H9 (cell line): ENCODE measurements around the gene SH3RF3. TPM values are rescaled to one million over a fixed set of nuclear protein-coding genes. Genes with fewer than 3 reads are reported as not detected.

Experiments used
- DNase-seq: peaks from one replicate; pipeline ENCODE4 v3.0.0-alpha.2; 2017
- H2AFZ ChIP-seq: one replicate; pipeline ENCODE4 v1.6.1; 2013; ENCODE audit warnings: mild to moderate bottlenecking, low read length, control low read depth, moderate library complexity
- H2AK5ac ChIP-seq: 2 replicates; pipeline ENCODE4 v1.6.1; 2013; ENCODE audit warnings: low read length, control low read depth, mixed read lengths; ENCODE audit not compliant: insufficient read length
- H2BK120ac ChIP-seq: one replicate; pipeline ENCODE4 v1.6.1; 2013; ENCODE audit warnings: low read depth, mild to moderate bottlenecking, low read length, control low read depth, inconsistent platforms; ENCODE audit not compliant: poor library complexity, severe bottlenecking
- H2BK12ac ChIP-seq: 2 replicates; pipeline ENCODE4 v1.6.1; 2013; ENCODE audit warnings: low read length, control low read depth, mixed read lengths, low read depth; ENCODE audit not compliant: insufficient read length
- H2BK15ac ChIP-seq: 2 replicates; pipeline ENCODE4 v1.6.1; 2013; ENCODE audit warnings: low read depth, low read length, control low read depth
- H2BK20ac ChIP-seq: one replicate; pipeline ENCODE4 v1.6.1; 2013; ENCODE audit warnings: low read depth, mild to moderate bottlenecking, low read length, control low read depth, inconsistent platforms; ENCODE audit not compliant: poor library complexity, severe bottlenecking
- H2BK5ac ChIP-seq: 2 replicates; pipeline ENCODE4 v1.6.1; 2013; ENCODE audit warnings: low read length, control low read depth, mixed read lengths; ENCODE audit not compliant: insufficient read length
- H3K14ac ChIP-seq: 2 replicates; pipeline ENCODE4 v1.6.1; 2013; ENCODE audit warnings: low read length, control low read depth; ENCODE audit not compliant: insufficient read depth
- H3K18ac ChIP-seq: 2 replicates; pipeline ENCODE4 v1.6.1; 2013; ENCODE audit warnings: low read depth, mild to moderate bottlenecking, mixed read lengths, low read length, control low read depth; ENCODE audit not compliant: insufficient read length
- H3K23ac ChIP-seq: 2 replicates; pipeline ENCODE4 v1.6.1; 2013; ENCODE audit warnings: low read length, control low read depth, mixed read lengths, low read depth; ENCODE audit not compliant: insufficient read length
- H3K23me2 ChIP-seq: 2 replicates; pipeline ENCODE4 v1.6.1; 2013; ENCODE audit warnings: low read depth, mild to moderate bottlenecking, mixed read lengths, low read length, control low read depth; ENCODE audit not compliant: insufficient read length, poor library complexity, severe bottlenecking
- H3K27ac ChIP-seq: 2 replicates; pipeline ENCODE4 v1.5.1; 2013; ENCODE audit warnings: low read length, control low read depth, mixed read lengths, low read depth; ENCODE audit not compliant: insufficient read length
- H3K27me3 ChIP-seq: 2 replicates; pipeline ENCODE4 v1.6.1; 2013; ENCODE audit warnings: low read length, control low read depth, inconsistent platforms; ENCODE audit not compliant: insufficient read depth
- H3K4ac ChIP-seq: 2 replicates; pipeline ENCODE4 v1.6.1; 2013; ENCODE audit warnings: low read depth, mild to moderate bottlenecking, control low read depth, inconsistent platforms, low read length, moderate library complexity
- H3K4me1 ChIP-seq: 2 replicates; pipeline ENCODE4 v1.6.1; 2013; ENCODE audit warnings: low read length, control low read depth, inconsistent platforms; ENCODE audit not compliant: insufficient read depth
- H3K4me2 ChIP-seq: 2 replicates; pipeline ENCODE4 v1.6.1; 2013; ENCODE audit warnings: low read length, control low read depth, mixed read lengths; ENCODE audit not compliant: insufficient read length, insufficient read depth
- H3K56ac ChIP-seq: 2 replicates; pipeline ENCODE4 v1.6.1; 2013; ENCODE audit warnings: low read depth, mild to moderate bottlenecking, mixed read lengths, low read length, control low read depth; ENCODE audit not compliant: insufficient read length
- H3K79me1 ChIP-seq: 2 replicates; pipeline ENCODE4 v1.6.1; 2013; ENCODE audit warnings: low read depth, mild to moderate bottlenecking, moderate library complexity, low read length, control low read depth, inconsistent platforms; ENCODE audit not compliant: insufficient read depth, poor library complexity, severe bottlenecking
- H3K79me2 ChIP-seq: 2 replicates; pipeline ENCODE4 v1.6.1; 2013; ENCODE audit warnings: low read length, control low read depth, inconsistent platforms; ENCODE audit not compliant: insufficient read depth
- H3K9ac ChIP-seq: 2 replicates; pipeline ENCODE4 v1.6.1; 2013; ENCODE audit warnings: low read length, control low read depth, mixed read lengths; ENCODE audit not compliant: insufficient read length; ENCODE audit errors: extremely low read depth
- H3K9me3 ChIP-seq: one replicate; pipeline ENCODE4 v1.6.1; 2013; ENCODE audit warnings: low read depth, low read length, inconsistent platforms; ENCODE audit not compliant: control insufficient read depth
- H3T11ph ChIP-seq: one replicate; pipeline ENCODE4 v1.6.1; 2013; ENCODE audit warnings: mild to moderate bottlenecking, low read length, control low read depth, inconsistent platforms
- H4K20me1 ChIP-seq: one replicate; pipeline ENCODE4 v1.6.1; 2013; ENCODE audit not compliant: control insufficient read depth, insufficient read length, insufficient read depth
- H4K5ac ChIP-seq: 2 replicates; pipeline ENCODE4 v1.6.1; 2013; ENCODE audit warnings: low read depth, mild to moderate bottlenecking, mixed read lengths, low read length, control low read depth; ENCODE audit not compliant: insufficient read length
- H4K8ac ChIP-seq: replicated peaks from 2 replicates; pipeline ENCODE4 v1.6.1; 2013; ENCODE audit warnings: low read length, control low read depth, mixed read lengths, low read depth; ENCODE audit not compliant: insufficient read length
- H4K91ac ChIP-seq: 2 replicates; pipeline ENCODE4 v1.6.1; 2013; ENCODE audit warnings: low read depth, mild to moderate bottlenecking, moderate library complexity, mixed read lengths, low read length, control low read depth; ENCODE audit not compliant: insufficient read length
- H3K27ac Mint-ChIP-seq, 3 experiments: 2 replicates in 2 of 3; 3 replicates in 1 of 3; pipeline ENCODE4 v1.8.0; 2020 to 2021; ENCODE audit warnings: mixed read lengths in 3 of 3, mild to moderate bottlenecking in 1 of 3, moderate library complexity in 1 of 3
- H3K27me3 Mint-ChIP-seq: 2 replicates; pipeline ENCODE4 v1.8.0; 2021; ENCODE audit warnings: low read depth, mild to moderate bottlenecking, moderate library complexity, mixed read lengths
- H3K36me3 Mint-ChIP-seq, 3 experiments: 2 replicates in 2 of 3; 3 replicates in 1 of 3; pipeline ENCODE4 v1.8.0; 2020 to 2021; ENCODE audit warnings: low read depth in 3 of 3, mixed read lengths in 3 of 3; ENCODE audit not compliant: insufficient read depth in 1 of 3
- H3K4me1 Mint-ChIP-seq, 2 experiments: 2 replicates each; pipeline ENCODE4 v1.8.0; 2020; ENCODE audit warnings: mixed read lengths in 2 of 2
- H3K4me3 Mint-ChIP-seq, 2 experiments: 2 replicates in 1 of 2; 3 replicates in 1 of 2; pipeline ENCODE4 v1.8.0; 2020 to 2021; ENCODE audit warnings: mild to moderate bottlenecking in 2 of 2, mixed read lengths in 2 of 2, moderate library complexity in 1 of 2
- H3K9me3 Mint-ChIP-seq, 2 experiments: 2 replicates in 1 of 2; 3 replicates in 1 of 2; pipeline ENCODE4 v1.8.0; 2020; ENCODE audit warnings: mild to moderate bottlenecking in 2 of 2, mixed read lengths in 2 of 2, moderate library complexity in 1 of 2
- WGBS: extraction: QIAGEN DNeasy Blood & Tissue Kit; methylation state at CpG from one replicate; pipeline ENCODE4 v1.1.7; 2013; ENCODE audit warnings: missing lambda C conversion rate, low lambda C conversion rate, mixed read lengths; ENCODE audit not compliant: insufficient read length; ENCODE audit errors: extremely low coverage; 5-methylcytosine and 5-hydroxymethylcytosine counted together
- total RNA-seq: library from RNA; stranded (reverse); gene quantifications from 2 replicates; pipeline ENCODE4 v1.2.1, GENCODE V29; 2021
- TF ChIP-seq, protein P1 (sequence below): fragments of 200-600 bp; sonication (generic); conservative IDR thresholded peaks from 3 replicates; pipeline ENCODE4 v1.8.0; 2021; ENCODE audit warnings: antibody characterized with exemption, mild to moderate bottlenecking

SH3RF3 gene
- total RNA-seq, 1 experiment from 2014 or later, result 0.46 TPM

DNA sequence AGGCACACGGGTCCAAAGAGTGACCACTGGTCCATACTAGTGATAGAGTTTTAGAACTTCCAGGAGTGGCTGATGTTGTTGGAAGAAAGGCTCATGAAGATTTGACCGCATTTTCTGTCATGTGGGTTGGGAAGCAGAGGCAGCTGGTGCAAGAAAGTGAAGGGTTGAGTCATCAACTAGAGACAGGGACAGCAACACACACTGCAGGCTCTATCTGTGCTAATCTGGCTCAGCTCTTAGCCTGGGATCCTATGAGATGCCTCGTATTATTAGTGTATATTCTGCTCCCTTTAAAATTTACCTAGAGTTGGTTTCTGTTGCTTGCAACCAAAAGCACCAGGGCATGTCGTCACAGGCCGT, 2.5 kb upstream of the SH3RF3 start:
- whole genome bisulfite sequencing, result no CpG with 5 or more reads among the region's 5 CpGs
- no peak overlapping the region for H3K56ac ChIP-seq
- H3K23me2 ChIP-seq, result peaks cover 9% of the 10 kb centered on the region
- no peak overlapping the region for H2AFZ ChIP-seq
- no peak for DNase-seq
- no peak overlapping the region for H2BK120ac ChIP-seq
- H2BK20ac ChIP-seq, result no peak overlapping the region
- H3K14ac ChIP-seq, result no peak overlapping the region
- H4K5ac ChIP-seq, result no peak overlapping the region
- H3K79me1 ChIP-seq, result no peaks in the 10 kb centered on the region
- no peak overlapping the region for H3K4ac ChIP-seq
- no peak overlapping the region for H3K9ac ChIP-seq
- peaks cover 24% of the 10 kb centered on the region; the same call in 1 of the 2 replicates for H3K27me3 ChIP-seq
- H2AK5ac ChIP-seq, result no peak overlapping the region
- H2BK15ac ChIP-seq, result no peak overlapping the region
- peaks cover 3% of the 10 kb centered on the region for H4K20me1 ChIP-seq
- no peak overlapping the region for H4K8ac ChIP-seq
- H3K9me3 Mint-ChIP-seq, result peaks cover 3% of the 10 kb centered on the region in 2 experiments; a peak in 2 of 5 replicates
- H3K27me3 Mint-ChIP-seq, result peaks cover 60% of the 10 kb centered on the region
- no peak overlapping the region for H3K27ac ChIP-seq
- no peak overlapping the region for H3K27ac Mint-ChIP-seq
- H3K23ac ChIP-seq, result no peak overlapping the region
- no peaks in the 10 kb centered on the region; a peak in 1 of 7 replicates for H3K36me3 Mint-ChIP-seq
- no peaks in the 10 kb centered on the region for H3K4me1 ChIP-seq
- no peak overlapping the region for H3K4me3 Mint-ChIP-seq
- TF ChIP-seq, protein P1, sequence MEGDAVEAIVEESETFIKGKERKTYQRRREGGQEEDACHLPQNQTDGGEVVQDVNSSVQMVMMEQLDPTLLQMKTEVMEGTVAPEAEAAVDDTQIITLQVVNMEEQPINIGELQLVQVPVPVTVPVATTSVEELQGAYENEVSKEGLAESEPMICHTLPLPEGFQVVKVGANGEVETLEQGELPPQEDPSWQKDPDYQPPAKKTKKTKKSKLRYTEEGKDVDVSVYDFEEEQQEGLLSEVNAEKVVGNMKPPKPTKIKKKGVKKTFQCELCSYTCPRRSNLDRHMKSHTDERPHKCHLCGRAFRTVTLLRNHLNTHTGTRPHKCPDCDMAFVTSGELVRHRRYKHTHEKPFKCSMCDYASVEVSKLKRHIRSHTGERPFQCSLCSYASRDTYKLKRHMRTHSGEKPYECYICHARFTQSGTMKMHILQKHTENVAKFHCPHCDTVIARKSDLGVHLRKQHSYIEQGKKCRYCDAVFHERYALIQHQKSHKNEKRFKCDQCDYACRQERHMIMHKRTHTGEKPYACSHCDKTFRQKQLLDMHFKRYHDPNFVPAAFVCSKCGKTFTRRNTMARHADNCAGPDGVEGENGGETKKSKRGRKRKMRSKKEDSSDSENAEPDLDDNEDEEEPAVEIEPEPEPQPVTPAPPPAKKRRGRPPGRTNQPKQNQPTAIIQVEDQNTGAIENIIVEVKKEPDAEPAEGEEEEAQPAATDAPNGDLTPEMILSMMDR, result no peak
- no peak overlapping the region for H4K91ac ChIP-seq
- H3K79me2 ChIP-seq, result no peaks in the 10 kb centered on the region
- H3K4me1 Mint-ChIP-seq, result peaks cover 11 to 15% of the 10 kb centered on the region in 2 experiments
- no peak overlapping the region for H3K18ac ChIP-seq
- H3T11ph ChIP-seq, result no peak overlapping the region
- no peaks in the 10 kb centered on the region for H3K9me3 ChIP-seq
- H2BK5ac ChIP-seq, result no peak overlapping the region
- no peak overlapping the region for H2BK12ac ChIP-seq
- H3K4me2 ChIP-seq, result no peak overlapping the region
